Measurements from ENCODE around the gene CYP46A1. TPM values are rescaled to one million over a fixed set of nuclear protein-coding genes. Genes with fewer than 3 reads are reported as not detected.

Gene CYP46A1
- total RNA-seq, 1 donor from 2014 or later, result 1.1 TPM

DNA sequence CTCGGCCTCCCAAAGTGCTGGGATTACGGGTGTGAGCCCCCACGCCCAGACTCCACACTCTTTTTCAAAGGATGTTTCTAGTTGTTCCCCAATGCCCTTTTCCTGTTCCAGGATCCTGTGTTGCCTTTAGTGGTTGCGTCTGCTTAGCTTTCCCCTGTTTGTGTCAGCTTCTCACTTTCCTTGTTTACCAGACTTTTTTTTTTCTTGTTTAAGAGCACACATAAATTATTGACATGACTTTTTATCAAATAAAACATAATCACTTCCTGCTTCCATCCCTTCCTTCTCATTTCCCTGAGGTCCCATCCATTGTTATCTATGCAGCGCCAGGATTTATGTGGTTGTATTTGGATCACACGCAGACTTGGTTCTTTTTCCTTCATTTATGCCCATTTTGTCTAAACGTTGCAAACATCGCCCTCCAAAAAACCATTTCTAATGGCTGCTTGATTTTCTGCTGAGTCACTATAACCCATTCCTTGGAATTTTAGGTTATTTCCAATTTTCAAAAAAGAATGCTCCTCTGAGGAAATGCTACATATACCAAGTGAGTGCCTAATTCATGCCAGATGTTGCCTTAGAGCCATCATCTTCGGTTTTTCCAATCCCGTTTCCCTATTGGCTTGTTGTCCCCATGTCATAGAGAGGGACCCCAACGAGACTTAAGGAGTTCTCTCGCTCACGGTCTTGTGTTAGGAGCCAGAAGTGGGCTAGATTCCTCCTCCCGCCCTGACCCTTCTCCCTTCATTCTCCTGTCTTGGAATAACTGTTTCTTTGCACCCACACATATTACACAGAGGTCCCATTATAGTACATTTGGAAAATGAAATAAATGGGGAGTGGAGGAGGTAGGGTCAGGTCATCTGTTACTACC, 13.5 kb upstream of the CYP46A1 start:
- peaks cover 72% of the 10 kb centered on the region for H3K4me1 Mint-ChIP-seq
- H3K9ac ChIP-seq, result no peak overlapping the region
- peak overlapping the region; percentile 1 for H2AFZ ChIP-seq (replicated peaks)

DNA sequence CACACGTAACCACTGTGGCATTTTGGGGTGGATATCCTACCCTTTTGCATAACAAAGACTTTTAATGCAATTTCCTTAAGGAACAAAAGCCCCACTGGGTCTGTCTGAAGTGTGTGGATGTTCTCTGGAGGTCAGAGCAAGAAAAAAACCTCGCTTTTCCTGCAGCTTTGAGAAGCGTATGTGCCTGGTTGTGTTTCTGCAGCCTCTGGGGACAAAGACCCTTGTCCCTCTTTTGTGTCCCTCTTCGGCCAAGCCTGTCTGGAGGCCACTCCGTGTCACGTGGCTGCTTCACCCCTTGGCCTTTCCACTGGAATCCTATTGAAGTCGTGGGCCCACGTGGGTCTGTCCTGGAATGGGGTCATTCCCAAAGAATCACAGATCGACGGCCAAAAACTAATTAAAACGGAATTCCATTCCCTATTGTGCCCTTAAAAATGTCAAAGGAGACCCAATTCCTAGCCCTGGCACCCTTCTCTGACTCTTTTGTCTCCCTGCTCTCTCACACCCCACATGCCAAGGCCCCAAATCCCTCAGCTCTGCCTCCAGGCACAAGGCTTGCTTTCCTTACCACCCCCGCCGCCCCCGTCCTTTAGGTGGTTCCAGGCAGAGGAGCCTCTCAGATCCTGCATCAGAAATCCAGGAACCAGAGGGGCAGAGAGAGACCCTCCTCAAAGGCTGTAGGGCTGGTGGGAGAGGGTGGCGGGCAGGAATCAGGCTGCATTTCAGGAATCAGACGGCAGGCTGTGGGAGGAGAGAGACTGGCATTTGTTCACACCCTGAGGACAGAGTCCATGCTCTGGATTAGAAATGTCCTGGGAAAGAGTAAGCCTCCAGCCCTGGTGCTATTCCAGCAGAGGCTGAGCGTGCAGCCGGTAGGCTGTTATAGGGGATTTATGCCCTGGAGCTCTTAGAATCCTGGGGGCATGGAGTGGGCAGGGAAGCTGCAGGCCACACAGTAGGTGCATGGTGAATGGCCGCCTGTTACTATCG, 12.6 kb upstream of the CYP46A1 start:
- Mint-ChIP-seq H3K36me3 (no peaks in the 10 kb centered on the region), H3K9me3 (no peaks in the 10 kb centered on the region), H3K27ac (peak overlapping the region; percentile 97), H3K27me3 (ENCODE audit: insufficient read depth, low read depth) (peaks cover 15% of the 10 kb centered on the region), H3K4me3 (peak overlapping the region; percentile 71), H3K4me1 (peaks cover 65% of the 10 kb centered on the region)
- Histone ChIP-seq H3K36me3 (no peaks in the 10 kb centered on the region), H3K9ac (no peak overlapping the region), H3K4me1 (peaks cover 53% of the 10 kb centered on the region), H3K4me2 (peak overlapping the region; percentile 69), H3K4me3 (peak overlapping the region; percentile 16), H2AFZ (replicated peaks) (no peak overlapping the region), H3K79me2 (ENCODE audit: low read depth) (no peaks in the 10 kb centered on the region), H4K20me1 (ENCODE audit: low read depth) (no peaks in the 10 kb centered on the region), H3F3A (ENCODE audit: low read depth) (peaks cover 47% of the 10 kb centered on the region), H3K27ac (peak overlapping the region; percentile 96), H3K27me3 (no peaks in the 10 kb centered on the region), H3K9me3 (ENCODE audit: low read depth) (no peaks in the 10 kb centered on the region)
- peak; percentile 94 for DNase-seq (ENCODE audit: low spot score)
- TF ChIP-seq EZH2 (IDR thresholded peaks at IDR 0.05) (no peak), EZH2phosphoT487 (IDR thresholded peaks at IDR 0.05) (no peak)
- TF ChIP-seq, protein P1, sequence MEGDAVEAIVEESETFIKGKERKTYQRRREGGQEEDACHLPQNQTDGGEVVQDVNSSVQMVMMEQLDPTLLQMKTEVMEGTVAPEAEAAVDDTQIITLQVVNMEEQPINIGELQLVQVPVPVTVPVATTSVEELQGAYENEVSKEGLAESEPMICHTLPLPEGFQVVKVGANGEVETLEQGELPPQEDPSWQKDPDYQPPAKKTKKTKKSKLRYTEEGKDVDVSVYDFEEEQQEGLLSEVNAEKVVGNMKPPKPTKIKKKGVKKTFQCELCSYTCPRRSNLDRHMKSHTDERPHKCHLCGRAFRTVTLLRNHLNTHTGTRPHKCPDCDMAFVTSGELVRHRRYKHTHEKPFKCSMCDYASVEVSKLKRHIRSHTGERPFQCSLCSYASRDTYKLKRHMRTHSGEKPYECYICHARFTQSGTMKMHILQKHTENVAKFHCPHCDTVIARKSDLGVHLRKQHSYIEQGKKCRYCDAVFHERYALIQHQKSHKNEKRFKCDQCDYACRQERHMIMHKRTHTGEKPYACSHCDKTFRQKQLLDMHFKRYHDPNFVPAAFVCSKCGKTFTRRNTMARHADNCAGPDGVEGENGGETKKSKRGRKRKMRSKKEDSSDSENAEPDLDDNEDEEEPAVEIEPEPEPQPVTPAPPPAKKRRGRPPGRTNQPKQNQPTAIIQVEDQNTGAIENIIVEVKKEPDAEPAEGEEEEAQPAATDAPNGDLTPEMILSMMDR (IDR thresholded peaks at IDR 0.05), result no peak

More for the DNA sequence above, 13.5 kb upstream of the CYP46A1 start:
- H4K20me1 ChIP-seq (ENCODE audit: low read depth), result no peaks in the 10 kb centered on the region
- H3K4me3 ChIP-seq, result peak overlapping the region; percentile 16
- H3K36me3 ChIP-seq, result no peaks in the 10 kb centered on the region
- TF ChIP-seq, protein P1 (IDR thresholded peaks at IDR 0.05), result no peak
- no peak for TF ChIP-seq EZH2phosphoT487 (IDR thresholded peaks at IDR 0.05)
- TF ChIP-seq EZH2 (IDR thresholded peaks at IDR 0.05), result no peak
- peaks cover 53% of the 10 kb centered on the region for H3F3A ChIP-seq (ENCODE audit: low read depth)
- H3K9me3 ChIP-seq (ENCODE audit: low read depth), result no peaks in the 10 kb centered on the region
- Mint-ChIP-seq H3K36me3 (no peaks in the 10 kb centered on the region), H3K27me3 (ENCODE audit: insufficient read depth, low read depth) (peaks cover 11% of the 10 kb centered on the region), H3K4me3 (peak overlapping the region; percentile 71), H3K27ac (peak overlapping the region; percentile 97), H3K9me3 (no peaks in the 10 kb centered on the region)
- H3K4me2 ChIP-seq, result peak overlapping the region; percentile 69
- no peaks in the 10 kb centered on the region for H3K79me2 ChIP-seq (ENCODE audit: low read depth)
- H3K4me1 ChIP-seq, result peaks cover 61% of the 10 kb centered on the region
- no peak for DNase-seq (ENCODE audit: low spot score)
- no peaks in the 10 kb centered on the region for H3K27me3 ChIP-seq
- peak overlapping the region; percentile 96 for H3K27ac ChIP-seq

DNA sequence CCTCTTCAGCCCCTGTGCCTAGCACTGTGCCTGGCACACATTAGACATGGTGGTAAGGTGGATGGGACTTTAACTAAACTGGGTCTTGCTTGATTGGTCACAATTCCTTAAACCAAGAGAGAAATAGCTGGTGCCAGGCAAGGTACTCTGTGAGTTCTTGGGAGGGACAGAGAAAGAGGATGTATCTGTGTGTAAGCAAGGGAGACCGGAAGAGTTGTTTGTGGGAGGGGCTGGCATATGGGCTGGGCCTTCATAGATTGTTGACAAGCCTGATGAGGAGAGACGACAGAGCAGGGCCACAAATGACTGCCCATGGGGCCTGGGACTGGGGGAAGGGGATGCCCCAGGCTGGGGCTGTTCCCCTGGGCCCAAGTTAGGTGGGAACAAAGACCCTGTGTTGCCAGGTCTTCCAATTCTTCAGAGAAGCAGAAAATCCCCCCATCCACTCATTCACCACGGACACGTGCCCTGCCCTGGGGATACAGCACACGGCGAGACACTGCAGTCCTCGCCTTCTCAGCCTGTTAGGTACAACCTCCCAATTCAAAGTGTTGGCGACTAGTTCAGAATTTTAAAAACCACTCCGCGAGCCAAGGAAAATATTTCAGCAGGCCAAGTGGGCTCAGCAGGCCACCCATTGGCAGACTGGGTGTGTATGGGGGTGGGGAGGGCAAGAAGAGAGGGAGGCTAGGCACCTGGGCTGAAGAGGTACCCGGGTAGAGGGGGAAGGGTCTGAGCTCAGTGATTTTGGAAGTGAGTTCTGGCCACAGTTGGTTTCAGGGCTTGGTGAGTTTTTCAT, 11.4 kb upstream of the CYP46A1 start:
- H3K27ac ChIP-seq, result peak overlapping the region; percentile 96
- TF ChIP-seq EZH2 (IDR thresholded peaks at IDR 0.05), result no peak
- TF ChIP-seq, protein P1 (IDR thresholded peaks at IDR 0.05), result no peak
- no peak for TF ChIP-seq EZH2phosphoT487 (IDR thresholded peaks at IDR 0.05)

More for the DNA sequence above, 11.4 kb upstream of the CYP46A1 start:
- no peak overlapping the region for H3K4me3 ChIP-seq
- H3K4me3 Mint-ChIP-seq, result peak overlapping the region; percentile 12
- H3K4me1 ChIP-seq, result peaks cover 47% of the 10 kb centered on the region
- H3K9ac ChIP-seq, result no peak overlapping the region
- no peaks in the 10 kb centered on the region for H3K36me3 ChIP-seq
- peaks cover 47% of the 10 kb centered on the region for H3F3A ChIP-seq (ENCODE audit: low read depth)
- H3K4me1 Mint-ChIP-seq, result peaks cover 54% of the 10 kb centered on the region
- H3K9me3 ChIP-seq (ENCODE audit: low read depth), result no peaks in the 10 kb centered on the region
- H3K27me3 Mint-ChIP-seq (ENCODE audit: insufficient read depth, low read depth), result peaks cover 8% of the 10 kb centered on the region
- H3K27ac Mint-ChIP-seq, result peak overlapping the region; percentile 97
- H2AFZ ChIP-seq (replicated peaks), result no peak overlapping the region
- H3K36me3 Mint-ChIP-seq, result no peaks in the 10 kb centered on the region
- H3K27me3 ChIP-seq, result no peaks in the 10 kb centered on the region
- H3K4me2 ChIP-seq, result peak overlapping the region; percentile 69
- H3K79me2 ChIP-seq (ENCODE audit: low read depth), result no peaks in the 10 kb centered on the region
- no peaks in the 10 kb centered on the region for H3K9me3 Mint-ChIP-seq
- no peaks in the 10 kb centered on the region for H4K20me1 ChIP-seq (ENCODE audit: low read depth)
- no peak for DNase-seq (ENCODE audit: low spot score)

Data from neural progenitor cell (in vitro differentiated cells).